BE2C (cell line): Measurements from ENCODE around the gene MPPE1.

Source experiments
- DNase-seq: peaks from one replicate; pipeline ENCODE4 v3.0.0-alpha.2; 2020
- H3K27me3 ChIP-seq: fragments of 250-450 bp; sonication (Bioruptor Pico); 2 replicates; pipeline ENCODE4 v1.5.1; 2020; ENCODE audit warnings: mild to moderate bottlenecking
- H3K36me3 ChIP-seq: fragments of 250-450 bp; sonication (Bioruptor Pico); 2 replicates; pipeline ENCODE4 v1.5.1; 2020; ENCODE audit warnings: mild to moderate bottlenecking
- H3K4me1 ChIP-seq: fragments of 250-450 bp; sonication (Bioruptor Pico); 2 replicates; pipeline ENCODE4 v1.5.1; 2020
- H3K4me3 ChIP-seq: 2 replicates; pipeline ENCODE4 v1.5.1; 2011; ENCODE audit warnings: low read depth, low read length
- H3K9me3 ChIP-seq: fragments of 250-450 bp; sonication (Bioruptor Pico); 2 replicates; pipeline ENCODE4 v1.5.1; 2020
- CTCF ChIP-seq: IDR thresholded peaks from 2 replicates; pipeline ENCODE4 v1.5.1; 2012; ENCODE audit warnings: mild to moderate bottlenecking, low read depth, low read length

Gene MPPE1

DNA sequence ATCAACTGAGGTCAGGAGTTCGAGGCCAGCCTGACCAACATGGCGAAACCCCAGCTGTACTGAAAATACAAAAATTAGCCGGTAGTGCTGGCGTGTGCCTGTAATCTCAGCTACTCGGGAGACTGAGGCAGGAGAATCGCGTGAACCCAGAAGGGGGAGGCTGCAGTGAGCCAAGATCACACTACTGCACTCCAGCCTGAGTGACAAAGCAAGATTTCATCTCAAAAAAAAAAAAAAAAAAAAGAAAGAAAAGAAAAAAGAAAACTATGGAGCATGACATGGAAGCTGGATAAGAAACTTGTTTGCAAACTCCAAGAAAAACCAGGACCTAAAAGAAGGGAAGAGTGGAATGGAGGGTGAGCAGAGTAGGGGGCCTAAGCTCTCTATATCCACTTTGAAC, 58.8 kb downstream of the MPPE1 start:
- H3K4me3 ChIP-seq: no peak overlapping the region
- DNase-seq: no peak
- TF ChIP-seq CTCF: no peak

DNA sequence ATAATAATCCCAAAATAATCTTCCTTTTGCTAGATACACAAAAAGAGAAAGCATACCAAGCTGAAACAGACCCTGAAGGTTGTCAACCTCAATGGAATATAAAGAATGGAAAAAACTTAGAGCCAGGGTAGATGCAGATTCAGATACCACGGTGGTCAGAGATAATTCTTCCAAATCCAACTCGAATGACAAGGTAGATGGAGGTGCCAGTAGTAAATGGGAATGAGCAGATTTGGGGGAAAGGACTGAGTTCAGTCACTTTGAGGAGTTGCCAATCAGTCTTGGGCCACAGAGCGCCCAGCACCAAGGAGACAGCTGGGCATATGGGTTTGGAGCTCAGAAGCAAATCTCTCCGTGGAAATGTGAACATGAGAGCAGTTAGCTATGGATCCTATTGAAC, 60.3 kb downstream of the MPPE1 start:
- Histone ChIP-seq H3K4me3 (no peak overlapping the region), H3K4me1 (no peaks in the 10 kb centered on the region), H3K9me3 (no peaks in the 10 kb centered on the region), H3K27me3 (no peaks in the 10 kb centered on the region), H3K36me3 (no peaks in the 10 kb centered on the region)
- DNase-seq: no peak
- no peak for TF ChIP-seq CTCF

More for the DNA sequence above, 58.8 kb downstream of the MPPE1 start:
- Histone ChIP-seq H3K4me1 (no peaks in the 10 kb centered on the region), H3K36me3 (no peaks in the 10 kb centered on the region), H3K27me3 (no peaks in the 10 kb centered on the region), H3K9me3 (no peaks in the 10 kb centered on the region)

DNA sequence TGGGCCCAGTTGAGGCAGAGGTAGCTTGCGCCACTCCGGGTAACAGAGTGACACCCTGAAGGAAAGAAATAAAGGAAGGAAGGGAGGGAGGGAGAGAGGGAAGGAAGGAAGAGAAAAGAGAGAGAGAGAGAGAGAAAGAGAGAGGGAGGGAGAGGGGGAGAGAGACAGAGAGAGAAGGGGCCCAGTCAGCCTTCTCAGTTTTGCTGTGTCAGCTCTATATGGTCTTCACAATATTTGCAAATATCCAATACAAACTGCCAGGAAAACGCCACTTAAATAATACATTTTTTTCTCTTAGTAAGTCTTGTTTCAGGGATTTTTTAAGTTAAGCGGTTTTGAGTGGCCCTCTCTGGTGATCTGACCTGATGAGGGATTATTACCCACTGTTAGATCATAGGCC, 62.5 kb downstream of the MPPE1 start:
- no peak for DNase-seq
- Histone ChIP-seq H3K4me1 (no peaks in the 10 kb centered on the region), H3K9me3 (no peaks in the 10 kb centered on the region), H3K36me3 (no peaks in the 10 kb centered on the region), H3K27me3 (no peaks in the 10 kb centered on the region), H3K4me3 (no peak overlapping the region)
- no peak for TF ChIP-seq CTCF

GRCh38 chr18:11844436-11844835, 63.7 kb downstream of the MPPE1 start:
- no peak for TF ChIP-seq CTCF
- Histone ChIP-seq H3K27me3 (no peaks in the 10 kb centered on the region), H3K9me3 (no peaks in the 10 kb centered on the region), H3K36me3 (no peaks in the 10 kb centered on the region), H3K4me1 (no peaks in the 10 kb centered on the region), H3K4me3 (no peak overlapping the region)
- no peak for DNase-seq

- H3K9me3 ChIP-seq: no peaks in the 10 kb centered on the region
- TF ChIP-seq CTCF: no peak
- no peak for DNase-seq
- no peaks in the 10 kb centered on the region for H3K36me3 ChIP-seq
- H3K27me3 ChIP-seq: no peaks in the 10 kb centered on the region
- no peak overlapping the region for H3K4me3 ChIP-seq
- H3K4me1 ChIP-seq: no peaks in the 10 kb centered on the region
Observed at GRCh38 chr18:11842562-11842961, 65.6 kb downstream of the MPPE1 start.

DNA sequence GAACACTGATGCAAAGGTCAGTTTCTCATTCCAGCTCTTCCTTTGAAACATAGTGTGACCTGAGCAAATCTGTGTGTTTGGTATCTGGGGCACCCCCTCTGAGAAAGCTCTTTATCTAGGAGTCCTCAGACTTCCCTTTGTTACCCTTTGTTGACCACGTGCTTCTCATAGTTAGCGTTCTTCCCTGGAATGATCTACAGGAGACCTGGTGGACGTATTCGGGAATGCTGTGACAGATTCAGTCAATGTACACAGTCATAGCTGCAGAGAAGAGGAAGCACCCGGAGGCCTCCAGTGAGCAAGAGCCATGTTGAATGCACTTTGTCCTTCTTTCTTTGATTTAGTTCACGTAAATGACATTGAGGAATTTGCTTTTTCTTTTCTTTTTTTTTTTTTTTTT, 67.6 kb downstream of the MPPE1 start:
- H3K9me3 ChIP-seq: no peaks in the 10 kb centered on the region
- H3K36me3 ChIP-seq: no peaks in the 10 kb centered on the region
- H3K4me3 ChIP-seq: no peak overlapping the region
- TF ChIP-seq CTCF: no peak
- H3K4me1 ChIP-seq: no peaks in the 10 kb centered on the region
- no peak for DNase-seq
- H3K27me3 ChIP-seq: no peaks in the 10 kb centered on the region
